ENCODE data around the gene ATP1B1. TPM values are rescaled to one million over a fixed set of nuclear protein-coding genes. Genes with fewer than 3 reads are reported as not detected.

ATP1B1 gene
- total and polyA plus RNA-seq, 2 of the 13 experiments (the other 11 are each of a cell fraction or from before 2014, with no cell fraction given): 134 to 135 TPM

GRCh38 chr1:169129109-169129784 lies 22.8 kb downstream of the ATP1B1 start:
- in situ Hi-C loops (cut with HindIII; ENCODE audit: extremely low pct_ligation_motif_present, low pct_unique_long_range_greater_than_20kb): loop anchor here (10.0 kb wide), 1 partner anchor 216 kb away; no protein-coding TSS in a partner anchor
- POLR2A ChIA-PET: no interaction called here
- intact Hi-C loops (cut with micrococcal nuclease; ENCODE audit: unreplicated experiment): no loop called here
- FAIRE-seq (no peak), DNase-seq (ENCODE audit: low spot score) (no peak), ATAC-seq (no peak)
- Histone ChIP-seq H3K36me3 (replicated peaks in 1 of 2; ENCODE audit: control insufficient read depth in 1 of 2, insufficient read depth in 2 of 2, low read length in 2 of 2) (peaks cover 32 to 78% of the 10 kb centered on the region in 2 experiments), H3K79me2 (ENCODE audit: insufficient read depth, low read length) (peaks cover 4% of the 10 kb centered on the region), H3K9ac (ENCODE audit: insufficient read depth, low read depth, low read length) (no peak overlapping the region), H3K9me3 (ENCODE audit: low read length) (no peaks in the 10 kb centered on the region), H3K4me2 (ENCODE audit: low read depth, low read length) (no peak overlapping the region), H3K27ac (ENCODE audit: extremely low read length, insufficient read depth, low read length) (no peak overlapping the region), H3K27me3 (ENCODE audit: control insufficient read depth in 1 of 2, insufficient read depth in 2 of 2, low read length in 2 of 2) (no peaks in the 10 kb centered on the region), H3K4me3 (replicated peaks in 1 of 3; ENCODE audit: insufficient read depth in 1 of 3, low read depth in 2 of 3, low read length in 3 of 3) (no peak overlapping the region), H4K20me1 (ENCODE audit: insufficient read depth, low read length) (no peaks in the 10 kb centered on the region), H3K4me1 (ENCODE audit: insufficient read depth, low read length) (no peaks in the 10 kb centered on the region), H2AFZ (ENCODE audit: low read length) (no peak overlapping the region)
- 80% methylated on average over 6 of the region's 6 CpGs for WGBS (ENCODE audit: low lambda C conversion rate)
- CTCF ChIA-PET (ENCODE audit: low intra/inter-chr PET ratio, low total read pairs): no interaction called here
- BruUV-seq (replicated peaks): no TSS peak
- TF ChIP-seq ZNF281 (CRISPR knock-in tag; IDR thresholded peaks at IDR 0.05; ENCODE audit: borderline replicate concordance): no peak
- TF ChIP-seq RBM22 (optimal IDR thresholded peaks at IDR 0.05; ENCODE audit: low read length): peak; percentile 76

DNA sequence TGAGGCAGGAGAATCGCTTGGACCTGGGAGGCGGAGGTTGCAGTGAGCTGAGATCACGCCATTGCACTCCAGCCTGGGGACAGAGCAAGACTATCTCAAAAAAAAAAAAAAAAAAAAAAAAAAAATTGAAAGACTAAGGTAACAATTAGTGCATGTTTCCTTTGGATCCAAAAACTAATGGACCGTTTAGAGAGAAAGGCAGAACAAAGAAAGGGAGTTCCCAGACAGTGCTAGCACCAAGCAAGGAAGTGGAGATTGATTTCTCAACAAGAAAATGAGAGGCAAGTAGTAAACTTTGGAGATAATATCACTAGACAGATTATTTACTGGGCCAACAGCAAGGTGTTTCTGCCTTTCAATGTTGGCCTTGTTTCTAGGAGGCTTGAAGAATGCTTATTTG lies 24.2 kb downstream of the ATP1B1 start:
- in situ Hi-C loops (cut with HindIII; ENCODE audit: extremely low pct_ligation_motif_present, low pct_unique_long_range_greater_than_20kb) (no loop called here), intact Hi-C loops (cut with micrococcal nuclease; ENCODE audit: unreplicated experiment) (no loop called here)
- Histone ChIP-seq H3K27ac (ENCODE audit: extremely low read length, insufficient read depth, low read length) (no peak overlapping the region), H4K20me1 (ENCODE audit: insufficient read depth, low read length) (no peaks in the 10 kb centered on the region), H2AFZ (ENCODE audit: low read length) (no peak overlapping the region), H3K9me3 (ENCODE audit: low read length) (no peaks in the 10 kb centered on the region), H3K4me3 (replicated peaks in 1 of 3; ENCODE audit: insufficient read depth in 1 of 3, low read depth in 2 of 3, low read length in 3 of 3) (no peak overlapping the region), H3K79me2 (ENCODE audit: insufficient read depth, low read length) (no peaks in the 10 kb centered on the region), H3K4me1 (ENCODE audit: insufficient read depth, low read length) (no peaks in the 10 kb centered on the region), H3K4me2 (ENCODE audit: low read depth, low read length) (no peak overlapping the region), H3K9ac (ENCODE audit: insufficient read depth, low read depth, low read length) (no peak overlapping the region), H3K27me3 (ENCODE audit: control insufficient read depth in 1 of 2, insufficient read depth in 2 of 2, low read length in 2 of 2) (no peaks in the 10 kb centered on the region), H3K36me3 (replicated peaks in 1 of 2; ENCODE audit: control insufficient read depth in 1 of 2, insufficient read depth in 2 of 2, low read length in 2 of 2) (peaks cover 24 to 64% of the 10 kb centered on the region in 2 experiments)
- DNase-seq (ENCODE audit: low spot score): no peak
- CTCF ChIA-PET (ENCODE audit: low intra/inter-chr PET ratio, low total read pairs): no interaction called here
- no peak for TF ChIP-seq IRF9 (CRISPR knock-in tag; IDR thresholded peaks at IDR 0.05; ENCODE audit: borderline replicate concordance)
- no peak for TF ChIP-seq ZNF746 (CRISPR knock-in tag; IDR thresholded peaks at IDR 0.05)
- TF ChIP-seq GPBP1L1 (CRISPR knock-in tag; IDR thresholded peaks at IDR 0.05): no peak
- TF ChIP-seq ERF (CRISPR knock-in tag; IDR thresholded peaks at IDR 0.05): no peak
- FAIRE-seq: no peak
- 95% methylated on average over 4 of the region's 4 CpGs for WGBS (ENCODE audit: low lambda C conversion rate)
- no peak for ATAC-seq
- no TSS peak for BruUV-seq (replicated peaks)
- POLR2A ChIA-PET: interaction anchor here (0.6 kb wide), 1 partner anchor 37 kb away, joined by 3 read pairs; no protein-coding TSS in a partner anchor
